WERI-Rb-1 (cell line): ENCODE results near the gene HDAC11.
A peak's percentile ranks its signal among the peaks of the same experiment; 100 is the strongest.

Experiments
- DNase-seq: peaks from one replicate; pipeline ENCODE4 v3.0.0-alpha.2; 2020
- H3K27ac ChIP-seq: fragments of 250-450 bp; sonication (Bioruptor Pico); 2 replicates; pipeline ENCODE4 v1.5.1; 2020; ENCODE audit warnings: mild to moderate bottlenecking, moderate library complexity
- H3K27me3 ChIP-seq: fragments of 250-450 bp; sonication (Bioruptor Pico); 2 replicates; pipeline ENCODE4 v1.5.1; 2021; ENCODE audit warnings: mild to moderate bottlenecking, low read depth, moderate library complexity; ENCODE audit not compliant: insufficient read depth, severe bottlenecking
- H3K36me3 ChIP-seq: fragments of 250-450 bp; sonication (Bioruptor Pico); 2 replicates; pipeline ENCODE4 v1.5.1; 2020; ENCODE audit warnings: mild to moderate bottlenecking, moderate library complexity
- H3K4me3 ChIP-seq: 2 replicates; pipeline ENCODE4 v1.5.1; 2011; ENCODE audit warnings: low read depth, mild to moderate bottlenecking, control low read depth, low read length
- H3K9me3 ChIP-seq: fragments of 250-450 bp; sonication (Bioruptor Pico); 2 replicates; pipeline ENCODE4 v1.5.1; 2021; ENCODE audit warnings: mild to moderate bottlenecking, moderate library complexity; ENCODE audit not compliant: severe bottlenecking
- CTCF ChIP-seq: IDR thresholded peaks from 2 replicates; pipeline ENCODE4 v1.5.1; 2011; ENCODE audit warnings: low read depth, mild to moderate bottlenecking, control low read depth, inconsistent platforms, low read length

The HDAC11 gene

GRCh38 chr3:13451301-13451673 is 28.8 kb upstream of the HDAC11 start:
- peak; percentile 57 for DNase-seq
- H3K9me3 ChIP-seq = no peaks in the 10 kb centered on the region
- TF ChIP-seq CTCF = no peak
- no peaks in the 10 kb centered on the region for H3K27me3 ChIP-seq
- H3K4me3 ChIP-seq = peak overlapping the region; percentile 59
- peak overlapping the region; percentile 42; the same call in 1 of the 2 replicates for H3K27ac ChIP-seq
- no peaks in the 10 kb centered on the region for H3K36me3 ChIP-seq

- DNase-seq = peak; percentile 32
- no peak overlapping the region; the same call in 1 of the 2 replicates for H3K4me3 ChIP-seq
- H3K9me3 ChIP-seq = no peaks in the 10 kb centered on the region
- TF ChIP-seq CTCF = peak; percentile 32
- no peaks in the 10 kb centered on the region for H3K36me3 ChIP-seq
- no peaks in the 10 kb centered on the region for H3K27me3 ChIP-seq
- H3K27ac ChIP-seq = no peak overlapping the region
These were observed 27.4 kb upstream of the HDAC11 start for GRCh38 chr3:13452490-13453335.

GRCh38 chr3:13455644-13456043 is 24.5 kb upstream of the HDAC11 start:
- Histone ChIP-seq H3K36me3 (no peaks in the 10 kb centered on the region), H3K27ac (no peak overlapping the region), H3K27me3 (no peaks in the 10 kb centered on the region), H3K4me3 (no peak overlapping the region), H3K9me3 (no peaks in the 10 kb centered on the region)
- TF ChIP-seq CTCF = no peak
- DNase-seq = no peak

GRCh38 chr3:13457593-13457992 is 22.5 kb upstream of the HDAC11 start:
- H3K27ac ChIP-seq = no peak overlapping the region
- no peaks in the 10 kb centered on the region for H3K9me3 ChIP-seq
- no peak for DNase-seq
- H3K4me3 ChIP-seq = no peak overlapping the region
- H3K27me3 ChIP-seq = no peaks in the 10 kb centered on the region
- TF ChIP-seq CTCF = no peak
- no peaks in the 10 kb centered on the region for H3K36me3 ChIP-seq

- H3K36me3 ChIP-seq = no peaks in the 10 kb centered on the region
- no peak for TF ChIP-seq CTCF
- no peaks in the 10 kb centered on the region for H3K27me3 ChIP-seq
- no peak overlapping the region for H3K4me3 ChIP-seq
- no peak overlapping the region for H3K27ac ChIP-seq
- no peak for DNase-seq
- no peaks in the 10 kb centered on the region for H3K9me3 ChIP-seq
These were observed 20.3 kb upstream of the HDAC11 start for GRCh38 chr3:13459605-13460340.
